ENCODE data around the gene SLC39A9.
A peak's percentile ranks its signal among the peaks of the same experiment; 100 is the strongest.

The SLC39A9 gene

DNA sequence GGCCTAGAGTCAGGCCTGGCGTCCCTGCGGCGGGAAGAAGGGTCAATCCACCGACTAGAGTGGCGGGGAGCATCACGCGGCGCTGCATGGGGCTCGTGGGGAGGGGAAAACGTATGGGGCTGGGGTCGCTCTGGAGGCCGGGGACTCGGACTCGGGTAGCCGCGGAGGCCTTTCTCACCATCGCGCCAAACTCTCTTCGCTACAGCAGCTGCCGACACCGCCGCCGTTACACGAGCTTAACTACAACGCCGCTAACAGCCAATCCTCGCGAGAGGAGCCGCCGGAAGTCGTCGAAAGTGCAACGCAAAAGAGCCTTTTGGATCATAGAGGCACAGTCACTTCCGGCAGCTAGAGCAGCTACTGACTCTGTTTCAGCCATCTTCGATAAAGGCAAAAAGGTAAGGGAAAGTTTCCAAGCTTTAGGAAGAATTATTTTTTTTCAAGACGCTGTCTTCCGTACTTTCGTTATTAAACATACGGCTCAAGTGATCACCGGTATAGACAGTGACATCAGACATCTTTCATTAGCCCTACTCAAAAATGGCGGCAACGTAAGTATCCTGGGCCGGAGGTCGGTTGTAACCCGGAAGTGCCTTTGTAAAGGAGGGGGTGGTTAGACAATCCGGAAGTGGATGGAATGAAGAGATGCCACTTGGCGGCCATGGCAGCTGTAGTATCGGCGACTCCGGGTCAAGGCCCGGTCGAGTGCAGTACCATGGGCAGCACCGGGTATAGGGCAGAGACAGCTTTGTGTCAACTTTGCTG is at the start of gene SLC39A9, which contains the start of gene ERH:
Gene SLC39A9, plus strand, starts transcription at position 640 of the 765 bp plus-strand sequence. CDS start 678 bp downstream, outside the sequence.
Gene ERH, minus strand, starts transcription at position 247 of the 765 bp plus-strand sequence. Its CDS starts 66 bp downstream, at position 181.
- H3K4me1 ChIP-seq (ENCODE audit: control insufficient read depth, insufficient read depth, low read length), result peaks cover 20% of the 10 kb centered on the region
- H3K9ac ChIP-seq (ENCODE audit: low read length), result peak within 1 kb of the TSS; percentile 93

GRCh38 chr14:69349091-69349777 is 49.3 kb upstream of the SLC39A9 start:
- no peaks in the 10 kb centered on the region for H3K9me3 ChIP-seq (ENCODE audit: control insufficient read depth, low read length)
- no peak overlapping the region for H3K9ac ChIP-seq (ENCODE audit: low read length)
- H3K36me3 ChIP-seq (ENCODE audit: control insufficient read depth, insufficient read depth, low read length), result no peaks in the 10 kb centered on the region
- H3K4me1 ChIP-seq (ENCODE audit: control insufficient read depth, insufficient read depth, low read length), result peaks cover 2% of the 10 kb centered on the region
- H3K4me3 ChIP-seq (ENCODE audit: low read length), result no peak overlapping the region
- H3K27me3 ChIP-seq (ENCODE audit: control insufficient read depth, insufficient read depth, low read length), result peaks cover 28% of the 10 kb centered on the region

More for the DNA sequence above, at the start of gene SLC39A9, which contains the start of gene ERH:
- no peaks in the 10 kb centered on the region for H3K36me3 ChIP-seq (ENCODE audit: control insufficient read depth, insufficient read depth, low read length)
- H3K4me3 ChIP-seq (ENCODE audit: low read length), result peak within 1 kb of the TSS; percentile 66
- no peaks in the 10 kb centered on the region for H3K9me3 ChIP-seq (ENCODE audit: control insufficient read depth, low read length)
- H3K27me3 ChIP-seq (ENCODE audit: control insufficient read depth, insufficient read depth, low read length), result no peaks in the 10 kb centered on the region

DNA sequence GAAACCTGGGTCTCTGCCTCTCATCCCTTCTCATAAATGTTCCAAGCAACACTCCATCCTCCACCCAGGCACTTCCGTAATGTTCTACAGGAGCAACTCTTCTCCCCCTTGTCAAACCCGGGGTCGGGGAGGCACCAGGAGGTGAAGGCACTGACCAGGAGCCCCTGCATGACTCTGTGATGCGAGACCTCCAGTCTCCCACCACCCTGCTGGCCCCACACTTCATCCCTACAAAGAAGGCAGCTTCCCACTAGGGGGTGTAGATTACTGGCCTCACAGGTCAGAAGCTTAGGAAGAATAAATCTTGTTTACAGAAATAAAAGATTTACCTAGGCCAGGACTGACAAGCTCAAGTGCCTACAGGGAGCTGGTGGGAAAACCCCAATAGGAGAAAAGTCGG is 47.6 kb upstream of the SLC39A9 start:
- Histone ChIP-seq H3K27me3 (ENCODE audit: control insufficient read depth, insufficient read depth, low read length) (peaks cover 16% of the 10 kb centered on the region), H3K4me3 (ENCODE audit: low read length) (no peak overlapping the region), H3K4me1 (ENCODE audit: control insufficient read depth, insufficient read depth, low read length) (peaks cover 9% of the 10 kb centered on the region), H3K9me3 (ENCODE audit: control insufficient read depth, low read length) (no peaks in the 10 kb centered on the region), H3K36me3 (ENCODE audit: control insufficient read depth, insufficient read depth, low read length) (no peaks in the 10 kb centered on the region), H3K9ac (ENCODE audit: low read length) (no peak overlapping the region)

GRCh38 chr14:69351385-69351784 is 47.1 kb upstream of the SLC39A9 start:
- peaks cover 16% of the 10 kb centered on the region for H3K27me3 ChIP-seq (ENCODE audit: control insufficient read depth, insufficient read depth, low read length)
- H3K4me1 ChIP-seq (ENCODE audit: control insufficient read depth, insufficient read depth, low read length), result peaks cover 9% of the 10 kb centered on the region
- no peaks in the 10 kb centered on the region for H3K9me3 ChIP-seq (ENCODE audit: control insufficient read depth, low read length)
- no peak overlapping the region for H3K4me3 ChIP-seq (ENCODE audit: low read length)
- H3K9ac ChIP-seq (ENCODE audit: low read length), result no peak overlapping the region
- H3K36me3 ChIP-seq (ENCODE audit: control insufficient read depth, insufficient read depth, low read length), result no peaks in the 10 kb centered on the region

DNA sequence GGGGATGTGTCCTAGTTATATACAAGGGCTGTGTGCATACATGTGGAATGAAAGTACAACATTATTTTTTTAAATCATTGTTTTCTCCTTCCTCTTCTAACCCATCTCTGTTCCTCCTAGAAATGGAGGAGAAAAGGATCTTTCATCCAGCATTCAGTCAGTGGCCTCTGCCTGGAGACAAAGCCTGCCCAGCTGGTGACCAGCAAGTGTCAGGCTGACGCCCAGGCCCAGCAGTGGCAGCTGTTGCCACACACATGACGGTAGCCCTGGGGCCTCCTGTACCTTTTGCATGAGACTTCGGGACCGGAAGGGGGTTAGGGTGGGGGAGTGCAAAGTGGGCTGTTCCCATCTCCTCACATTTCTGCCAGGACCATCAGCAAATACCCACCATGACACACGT is 46.6 kb upstream of the SLC39A9 start:
- no peaks in the 10 kb centered on the region for H3K36me3 ChIP-seq (ENCODE audit: control insufficient read depth, insufficient read depth, low read length)
- peaks cover 16% of the 10 kb centered on the region for H3K27me3 ChIP-seq (ENCODE audit: control insufficient read depth, insufficient read depth, low read length)
- H3K9me3 ChIP-seq (ENCODE audit: control insufficient read depth, low read length), result no peaks in the 10 kb centered on the region
- H3K4me1 ChIP-seq (ENCODE audit: control insufficient read depth, insufficient read depth, low read length), result peaks cover 9% of the 10 kb centered on the region
- no peak overlapping the region for H3K4me3 ChIP-seq (ENCODE audit: low read length)
- no peak overlapping the region for H3K9ac ChIP-seq (ENCODE audit: low read length)

- Histone ChIP-seq H3K4me3 (ENCODE audit: low read length) (no peak overlapping the region), H3K36me3 (ENCODE audit: control insufficient read depth, insufficient read depth, low read length) (no peaks in the 10 kb centered on the region), H3K9me3 (ENCODE audit: control insufficient read depth, low read length) (no peaks in the 10 kb centered on the region), H3K9ac (ENCODE audit: low read length) (no peak overlapping the region), H3K4me1 (ENCODE audit: control insufficient read depth, insufficient read depth, low read length) (peaks cover 9% of the 10 kb centered on the region), H3K27me3 (ENCODE audit: control insufficient read depth, insufficient read depth, low read length) (peaks cover 9% of the 10 kb centered on the region)
These were observed 45.3 kb upstream of the SLC39A9 start for GRCh38 chr14:69353168-69353567.

DNA sequence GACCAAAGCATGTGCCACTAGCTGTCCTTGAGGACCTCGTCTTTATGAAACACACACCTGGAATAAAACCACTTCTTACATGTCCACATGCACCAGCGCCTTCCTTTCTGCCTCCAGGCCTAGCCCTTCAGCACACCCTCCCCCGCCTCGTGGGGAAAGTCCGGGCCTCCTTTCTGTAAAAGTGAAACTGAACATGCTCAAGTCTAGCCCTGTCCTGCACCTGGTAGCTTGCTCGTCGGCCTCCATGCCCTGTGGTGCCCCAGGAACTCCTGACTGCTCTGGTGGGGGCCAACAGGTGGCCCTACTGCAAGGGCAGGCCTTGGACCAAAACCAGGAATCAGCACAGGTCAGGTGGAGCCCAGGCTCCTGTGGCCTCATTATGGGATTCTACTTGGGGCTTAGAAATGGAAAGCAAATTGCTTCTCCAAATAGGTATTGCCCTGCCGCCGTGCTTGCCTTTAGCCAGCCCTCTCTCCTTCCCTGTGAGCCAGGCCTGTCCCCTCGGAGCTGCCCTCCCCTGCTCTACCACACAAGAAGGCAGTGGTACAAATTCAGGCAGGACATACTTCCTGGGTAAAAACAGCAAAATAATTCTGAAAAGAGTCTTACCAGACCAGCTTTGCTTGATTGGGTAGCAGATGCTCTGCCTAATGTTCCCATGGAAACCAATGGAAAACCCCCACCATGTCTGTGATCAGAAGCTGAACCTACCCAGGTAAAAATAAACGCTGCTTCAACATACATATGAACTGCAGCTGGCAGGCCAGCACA is 43.9 kb upstream of the SLC39A9 start:
- no peak overlapping the region for H3K4me3 ChIP-seq (ENCODE audit: low read length)
- H3K27me3 ChIP-seq (ENCODE audit: control insufficient read depth, insufficient read depth, low read length), result peaks cover 5% of the 10 kb centered on the region
- H3K4me1 ChIP-seq (ENCODE audit: control insufficient read depth, insufficient read depth, low read length), result peaks cover 9% of the 10 kb centered on the region
- no peaks in the 10 kb centered on the region for H3K9me3 ChIP-seq (ENCODE audit: control insufficient read depth, low read length)
- no peaks in the 10 kb centered on the region for H3K36me3 ChIP-seq (ENCODE audit: control insufficient read depth, insufficient read depth, low read length)
- no peak overlapping the region for H3K9ac ChIP-seq (ENCODE audit: low read length)

- H3K36me3 ChIP-seq (ENCODE audit: control insufficient read depth, insufficient read depth, low read length), result no peaks in the 10 kb centered on the region
These were observed 43.3 kb upstream of the SLC39A9 start for GRCh38 chr14:69355154-69355597.

GRCh38 chr14:69355607-69356281 is 42.7 kb upstream of the SLC39A9 start:
- Histone ChIP-seq H3K4me3 (ENCODE audit: low read length) (no peak overlapping the region), H3K9me3 (ENCODE audit: control insufficient read depth, low read length) (no peaks in the 10 kb centered on the region), H3K27me3 (ENCODE audit: control insufficient read depth, insufficient read depth, low read length) (peaks cover 3% of the 10 kb centered on the region), H3K9ac (ENCODE audit: low read length) (no peak overlapping the region), H3K4me1 (ENCODE audit: control insufficient read depth, insufficient read depth, low read length) (peaks cover 9% of the 10 kb centered on the region), H3K36me3 (ENCODE audit: control insufficient read depth, insufficient read depth, low read length) (no peaks in the 10 kb centered on the region)

More at GRCh38 chr14:69355154-69355597, 43.3 kb upstream of the SLC39A9 start:
- Histone ChIP-seq H3K27me3 (ENCODE audit: control insufficient read depth, insufficient read depth, low read length) (peaks cover 4% of the 10 kb centered on the region), H3K9ac (ENCODE audit: low read length) (no peak overlapping the region), H3K4me3 (ENCODE audit: low read length) (no peak overlapping the region), H3K4me1 (ENCODE audit: control insufficient read depth, insufficient read depth, low read length) (peaks cover 9% of the 10 kb centered on the region), H3K9me3 (ENCODE audit: control insufficient read depth, low read length) (no peaks in the 10 kb centered on the region)

DNA sequence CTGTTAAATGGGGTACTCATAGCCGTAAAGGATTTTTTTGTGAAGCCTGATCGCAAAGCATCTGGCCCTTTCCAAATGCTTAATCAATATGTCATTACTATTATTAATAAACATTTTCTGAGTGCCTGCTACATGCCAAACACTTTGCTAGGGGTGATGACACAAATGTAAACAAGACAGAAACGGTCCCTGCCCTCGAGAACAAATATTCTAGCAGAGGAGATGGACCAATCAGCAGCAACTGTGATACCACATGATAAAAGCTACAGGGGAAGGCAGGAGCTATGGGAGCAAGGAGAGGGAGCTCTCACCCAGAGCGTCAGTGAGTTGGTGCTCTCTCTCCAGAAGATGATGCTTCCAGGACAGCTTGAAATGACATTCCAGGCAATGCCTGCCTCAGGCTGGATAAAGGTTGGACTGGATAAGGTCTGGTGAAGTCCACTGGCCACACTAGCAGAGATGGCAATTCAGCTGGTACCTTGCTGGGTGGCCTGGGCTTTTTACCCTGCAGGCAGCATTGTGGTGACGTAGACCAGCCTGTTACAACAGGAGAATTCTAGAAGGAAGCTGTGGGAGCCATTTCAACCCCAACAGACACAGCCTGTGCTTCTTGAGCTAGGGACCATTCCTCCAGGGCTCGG is 41.5 kb upstream of the SLC39A9 start:
- Histone ChIP-seq H3K9me3 (ENCODE audit: control insufficient read depth, low read length) (no peaks in the 10 kb centered on the region), H3K9ac (ENCODE audit: low read length) (no peak overlapping the region), H3K4me1 (ENCODE audit: control insufficient read depth, insufficient read depth, low read length) (peaks cover 9% of the 10 kb centered on the region), H3K4me3 (ENCODE audit: low read length) (no peak overlapping the region), H3K36me3 (ENCODE audit: control insufficient read depth, insufficient read depth, low read length) (no peaks in the 10 kb centered on the region), H3K27me3 (ENCODE audit: control insufficient read depth, insufficient read depth, low read length) (peaks cover 3% of the 10 kb centered on the region)

GRCh38 chr14:69357544-69358200 is 40.8 kb upstream of the SLC39A9 start:
- H3K27me3 ChIP-seq (ENCODE audit: control insufficient read depth, insufficient read depth, low read length), result peaks cover 3% of the 10 kb centered on the region
- no peaks in the 10 kb centered on the region for H3K9me3 ChIP-seq (ENCODE audit: control insufficient read depth, low read length)
- no peaks in the 10 kb centered on the region for H3K36me3 ChIP-seq (ENCODE audit: control insufficient read depth, insufficient read depth, low read length)
- H3K4me3 ChIP-seq (ENCODE audit: low read length), result no peak overlapping the region
- H3K9ac ChIP-seq (ENCODE audit: low read length), result no peak overlapping the region
- H3K4me1 ChIP-seq (ENCODE audit: control insufficient read depth, insufficient read depth, low read length), result peaks cover 9% of the 10 kb centered on the region
